Measurements from ENCODE around the gene TUBGCP3.

The TUBGCP3 gene

GRCh38 chr13:112438515-112438914 is 149.4 kb downstream of the TUBGCP3 start:
- in situ Hi-C loops (cut with HindIII; ENCODE audit: low pct_unique_long_range_greater_than_20kb, low sequenced_read_pairs), result no loop called here
- no peak for DNase-seq (ENCODE audit: low read depth in 1 of 2, low spot score in 1 of 2)
- TF ChIP-seq JUND (IDR thresholded peaks at IDR 0.05; ENCODE audit: low read depth), result no peak

DNA sequence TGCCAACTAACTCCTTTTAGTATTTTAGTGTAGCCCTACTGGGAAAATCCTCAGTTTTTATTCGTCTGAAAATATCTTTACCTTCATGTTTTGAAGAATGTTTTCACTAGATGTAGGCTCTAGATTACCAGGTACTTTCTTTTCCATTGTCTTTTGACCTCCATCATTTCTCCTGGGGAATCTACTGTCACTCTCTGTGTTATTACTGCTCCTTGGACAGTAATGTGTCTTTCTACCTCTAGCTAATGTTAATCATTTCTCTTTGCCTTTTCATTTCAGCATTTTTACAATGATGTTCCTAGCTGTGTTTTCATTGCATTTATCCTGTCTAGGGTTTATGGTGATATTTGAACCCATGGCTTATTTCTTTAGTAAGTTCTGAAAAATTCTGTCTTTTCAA is 149.9 kb downstream of the TUBGCP3 start:
- in situ Hi-C loops (cut with HindIII; ENCODE audit: low pct_unique_long_range_greater_than_20kb, low sequenced_read_pairs), result no loop called here
- no peak for DNase-seq (ENCODE audit: low read depth in 1 of 2, low spot score in 1 of 2)
- TF ChIP-seq JUND (IDR thresholded peaks at IDR 0.05; ENCODE audit: low read depth), result no peak

DNA sequence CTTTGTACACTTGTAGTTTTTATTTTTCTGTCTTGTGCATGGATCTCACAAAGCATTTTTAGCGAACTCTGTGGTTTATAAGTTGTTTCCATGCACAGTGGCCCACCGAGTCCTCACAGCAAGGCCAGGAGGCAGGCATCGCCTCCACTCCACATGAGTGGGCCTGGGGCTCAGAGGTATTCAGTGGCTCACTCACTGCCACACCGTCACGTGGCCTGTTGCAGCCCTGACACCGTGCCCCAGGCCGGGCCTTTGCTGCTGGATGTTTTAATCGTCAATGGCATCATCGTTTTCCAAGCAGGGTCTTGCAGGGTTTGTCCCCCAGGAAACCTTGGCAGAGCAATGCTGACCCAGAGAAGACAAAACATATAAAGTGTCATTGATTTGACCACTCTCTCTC is 152.0 kb downstream of the TUBGCP3 start:
- TF ChIP-seq JUND (IDR thresholded peaks at IDR 0.05; ENCODE audit: low read depth), result no peak
- DNase-seq (ENCODE audit: low read depth in 1 of 2, low spot score in 1 of 2), result no peak
- in situ Hi-C loops (cut with HindIII; ENCODE audit: low pct_unique_long_range_greater_than_20kb, low sequenced_read_pairs), result no loop called here
